Testis (tissue), 3 donors: Measurements from ENCODE around the gene CATSPERD. TPM values are rescaled to one million over a fixed set of nuclear protein-coding genes. Genes with fewer than 3 reads are reported as not detected.

ENCODE experiments used
- DNase-seq: peaks from one replicate; pipeline ENCODE4 v3.0.0-alpha.2; 2019
- H3K27ac ChIP-seq, 2 donors: fragments of 200-600 bp; sonication (generic); one replicate each; pipeline ENCODE4 v1.5.1; 2019
- H3K27me3 ChIP-seq: fragments of 200-600 bp; sonication (generic); one replicate; pipeline ENCODE4 v1.5.1; 2019
- H3K36me3 ChIP-seq: fragments of 200-600 bp; sonication (generic); one replicate; pipeline ENCODE4 v1.5.1; 2017; ENCODE audit warnings: low read depth; ENCODE audit errors: missing control alignments
- H3K4me1 ChIP-seq: fragments of 200-600 bp; sonication (generic); one replicate; pipeline ENCODE4 v1.5.1; 2019
- H3K4me3 ChIP-seq, 2 donors: fragments of 200-600 bp; sonication (generic); one replicate each; pipeline ENCODE4 v1.5.1; 2017 to 2019
- H3K9me3 ChIP-seq: fragments of 200-600 bp; sonication (generic); one replicate; pipeline ENCODE4 v1.5.1; 2017
- POLR2A ChIP-seq: fragments of 450-650 bp; IDR thresholded peaks from one replicate; pipeline ENCODE4 v1.6.1; 2017; ENCODE audit warnings: antibody characterized with exemption, mild to moderate bottlenecking, moderate library complexity
- WGBS, 2 donors: methylation state at CpG; one replicate each; pipeline ENCODE4 v1.1.5; 2018; 5-methylcytosine and 5-hydroxymethylcytosine counted together
- intact Hi-C: fragments of 100-400 bp; cut with DNase I; formaldehyde crosslinking; loops from one replicate; pipeline ENCODE4 v1.15.1; 2023; ENCODE audit warnings: low total_unique reads
- polyA plus RNA-seq: library from polyadenylated mRNA; stranded (reverse); fragments of 350-450 nt; fragmentation: Illumina TruSeq; extraction: RNeasy Lipid Tissue Mini Kit (QIAGEN cat#74804); gene quantifications from one replicate; pipeline ENCODE4 v1.2.3, GENCODE V29; 2014; ENCODE audit warnings: low read depth, low replicate concordance; ENCODE audit not compliant: insufficient read depth
- total RNA-seq, 2 donors: library from RNA; depleted of rRNA; stranded (reverse); fragments of >200 nt; gene quantifications; one replicate each; pipeline ENCODE4 v1.2.3, GENCODE V29; 2016
- TF ChIP-seq, protein P1 (sequence below), 3 experiments: fragments of 450-650 bp in 2 of 3; fragments of 200-600 bp in 1 of 3; sonication (generic) in 1 of 3; IDR thresholded peaks; one replicate each; pipeline ENCODE4 v1.5.1; 2016 to 2019; ENCODE audit warnings: antibody characterized with exemption in 3 of 3, mild to moderate bottlenecking in 2 of 3, moderate library complexity in 1 of 3

The CATSPERD gene
- total and polyA plus RNA-seq, 3 donors from 2014 or later = 6.1 to 31.3 (median 9.3) TPM

- no peak overlapping the region for H3K27ac ChIP-seq
- WGBS, 2 donors = 64 to 82% methylated on average over 6 to 47 of the region's 48 CpGs
- TF ChIP-seq POLR2A = no peak
- TF ChIP-seq, protein P1, sequence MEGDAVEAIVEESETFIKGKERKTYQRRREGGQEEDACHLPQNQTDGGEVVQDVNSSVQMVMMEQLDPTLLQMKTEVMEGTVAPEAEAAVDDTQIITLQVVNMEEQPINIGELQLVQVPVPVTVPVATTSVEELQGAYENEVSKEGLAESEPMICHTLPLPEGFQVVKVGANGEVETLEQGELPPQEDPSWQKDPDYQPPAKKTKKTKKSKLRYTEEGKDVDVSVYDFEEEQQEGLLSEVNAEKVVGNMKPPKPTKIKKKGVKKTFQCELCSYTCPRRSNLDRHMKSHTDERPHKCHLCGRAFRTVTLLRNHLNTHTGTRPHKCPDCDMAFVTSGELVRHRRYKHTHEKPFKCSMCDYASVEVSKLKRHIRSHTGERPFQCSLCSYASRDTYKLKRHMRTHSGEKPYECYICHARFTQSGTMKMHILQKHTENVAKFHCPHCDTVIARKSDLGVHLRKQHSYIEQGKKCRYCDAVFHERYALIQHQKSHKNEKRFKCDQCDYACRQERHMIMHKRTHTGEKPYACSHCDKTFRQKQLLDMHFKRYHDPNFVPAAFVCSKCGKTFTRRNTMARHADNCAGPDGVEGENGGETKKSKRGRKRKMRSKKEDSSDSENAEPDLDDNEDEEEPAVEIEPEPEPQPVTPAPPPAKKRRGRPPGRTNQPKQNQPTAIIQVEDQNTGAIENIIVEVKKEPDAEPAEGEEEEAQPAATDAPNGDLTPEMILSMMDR (IDR thresholded peaks at IDR 0.05) = no peak
- H3K4me1 ChIP-seq = no peaks in the 10 kb centered on the region
- no peaks in the 10 kb centered on the region for H3K27me3 ChIP-seq
- H3K4me3 ChIP-seq = no peak overlapping the region
- intact Hi-C loops = loop anchor here (10.0 kb wide), 1 partner anchor 122 kb away; the partner anchor contains the start of genes NDUFA11 and VMAC
- H3K36me3 ChIP-seq = no peaks in the 10 kb centered on the region
- no peak for DNase-seq
- no peaks in the 10 kb centered on the region for H3K9me3 ChIP-seq
These were observed 62.8 kb downstream of the CATSPERD start for GRCh38 chr19:5782945-5783919.

DNA sequence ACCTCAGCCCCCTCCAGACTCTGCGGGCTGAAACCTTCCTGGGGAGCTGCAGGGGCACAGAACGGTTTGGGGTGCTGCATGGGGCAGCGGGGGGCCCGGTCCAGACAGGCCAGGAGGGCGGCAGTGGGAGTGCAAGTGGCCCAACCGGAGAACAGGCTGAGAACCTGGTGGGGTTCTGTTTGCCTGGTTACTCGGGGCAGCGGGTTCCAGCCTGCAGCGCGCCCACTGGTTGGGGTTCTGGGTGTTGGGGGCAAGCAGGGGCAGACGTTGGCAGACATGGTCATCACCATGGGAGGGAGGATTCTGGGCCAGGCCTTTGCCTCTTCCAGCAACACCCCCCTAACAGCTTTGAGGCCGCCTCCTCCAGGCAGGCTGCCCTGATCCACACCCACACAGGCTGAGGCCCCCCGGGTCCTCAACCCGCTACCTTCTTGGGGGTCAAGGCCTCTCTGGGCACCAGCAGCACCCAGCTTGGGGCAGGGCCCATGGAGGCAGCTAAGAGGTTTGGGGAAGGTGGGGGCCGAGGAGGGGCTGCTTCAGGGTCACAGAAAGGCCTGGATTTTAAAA is 64.2 kb downstream of the CATSPERD start, which contains the start of gene PRR22:
Gene PRR22 (minus strand): TSS at position 166 of the 567 bp plus-strand sequence. CDS start 86 bp downstream, at position 80.
- Histone ChIP-seq H3K4me3 (no peak within 1 kb of the TSS), H3K4me1 (no peaks in the 10 kb centered on the region), H3K27me3 (no peaks in the 10 kb centered on the region), H3K27ac (no peak within 1 kb of the TSS), H3K36me3 (no peaks in the 10 kb centered on the region), H3K9me3 (no peaks in the 10 kb centered on the region)
- DNase-seq = no peak
- no peak for TF ChIP-seq POLR2A
- intact Hi-C loops = loop anchor here (10.0 kb wide), 1 partner anchor 120 kb away; the partner anchor contains the start of genes NDUFA11 and VMAC
- WGBS, 2 donors = 83 to 89% methylated on average over 4 to 14 of the region's 15 CpGs

DNA sequence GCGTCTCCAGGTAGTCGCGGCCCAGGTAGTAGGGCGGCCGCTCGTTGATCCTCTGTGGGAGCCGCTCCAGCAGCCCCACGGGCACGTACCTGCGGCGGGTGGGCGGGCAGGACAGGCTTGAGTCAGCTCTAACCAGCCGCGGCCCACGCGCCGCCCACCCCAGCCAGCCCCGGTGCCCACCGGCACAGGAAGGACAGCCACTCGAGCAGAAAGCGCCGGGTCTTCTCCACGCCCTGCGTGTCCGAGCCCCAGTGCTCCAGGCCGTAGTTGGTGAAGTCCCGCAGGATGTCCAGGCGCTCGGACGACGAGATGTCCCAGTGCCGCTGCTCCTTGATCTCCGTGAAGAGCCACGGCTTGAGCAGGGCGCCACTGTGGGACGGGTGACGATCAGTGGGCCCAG is 65.0 kb downstream of the CATSPERD start:
- DNase-seq = no peak
- H3K27me3 ChIP-seq = no peaks in the 10 kb centered on the region
- intact Hi-C loops = loop anchor here (10.0 kb wide), 1 partner anchor 119 kb away; the partner anchor contains the start of genes NDUFA11 and VMAC
- no peak for TF ChIP-seq POLR2A
- TF ChIP-seq, protein P1 (IDR thresholded peaks at IDR 0.05) = no peak
- no peak overlapping the region for H3K4me3 ChIP-seq
- no peak overlapping the region for H3K27ac ChIP-seq
- H3K9me3 ChIP-seq = no peaks in the 10 kb centered on the region
- H3K36me3 ChIP-seq = no peaks in the 10 kb centered on the region
- WGBS, 2 donors = 91 to 92% methylated on average over 25 to 37 of the region's 37 CpGs
- peaks cover 6% of the 10 kb centered on the region for H3K4me1 ChIP-seq

DNA sequence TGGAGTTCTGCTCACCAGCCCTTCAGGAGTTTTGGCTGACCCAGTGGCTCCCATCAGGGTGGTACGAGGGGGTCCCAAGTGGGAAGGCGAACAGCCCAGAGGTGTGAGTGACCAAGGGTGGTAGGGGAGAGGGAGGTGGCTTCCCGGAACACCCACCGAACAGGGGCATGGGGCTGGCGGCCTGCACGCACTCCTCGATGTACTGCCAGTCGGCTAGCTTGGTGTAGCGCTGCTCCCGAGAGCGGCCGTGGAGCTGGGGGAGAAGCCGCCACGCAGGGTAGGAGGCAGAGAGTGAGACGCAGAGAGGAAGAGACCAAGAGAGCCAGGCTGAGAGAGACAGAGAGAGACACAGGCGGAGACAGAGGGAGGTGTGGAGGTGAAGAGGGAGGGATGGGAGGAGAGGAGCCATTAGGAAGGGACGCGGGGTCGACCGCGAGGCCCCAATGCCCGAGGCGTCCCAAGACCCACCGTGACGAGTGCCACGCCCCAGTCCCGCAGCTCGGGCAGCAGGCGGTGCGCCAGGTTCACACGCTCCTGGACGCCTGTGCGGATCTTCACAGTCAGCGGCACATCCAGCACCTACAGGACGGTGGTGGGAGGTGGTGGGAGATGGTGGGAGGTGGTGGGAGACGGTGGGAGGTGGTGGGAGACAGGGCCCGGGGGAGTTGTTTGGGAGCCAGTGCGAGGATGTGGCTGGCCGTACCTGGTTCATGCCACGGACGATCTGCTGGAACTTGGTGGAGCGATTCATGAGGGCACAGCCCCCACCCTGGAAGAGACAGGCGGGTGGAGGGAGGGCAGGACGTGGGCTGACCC is 66.4 kb downstream of the CATSPERD start:
- DNase-seq = no peak
- no peaks in the 10 kb centered on the region for H3K9me3 ChIP-seq
- H3K27ac ChIP-seq = no peak overlapping the region
- H3K4me1 ChIP-seq = peaks cover 6% of the 10 kb centered on the region
- 88 to 89% methylated on average over 42 to 44 of the region's 44 CpGs for WGBS, 2 donors
- TF ChIP-seq, protein P1 (IDR thresholded peaks at IDR 0.05) = no peak
- no peak overlapping the region for H3K4me3 ChIP-seq
- H3K36me3 ChIP-seq = no peaks in the 10 kb centered on the region
- no peaks in the 10 kb centered on the region for H3K27me3 ChIP-seq
- intact Hi-C loops = loop anchor here (10.0 kb wide), 1 partner anchor 118 kb away; the partner anchor contains the start of genes NDUFA11 and VMAC
